C4-2B (cell line): Measurements from ENCODE around the gene CMTM8.

Experiments
- H3K27ac ChIP-seq: fragments of 450-650 bp; 2 replicates; pipeline ENCODE4 v1.5.1; 2017
- CTCF ChIP-seq: fragments of 450-650 bp; conservative IDR thresholded peaks from 2 replicates; pipeline ENCODE4 v1.5.1; 2017; ENCODE audit warnings: mild to moderate bottlenecking
- ZFX ChIP-seq: fragments of 450-650 bp; IDR thresholded peaks from 2 replicates; pipeline ENCODE4 v1.6.1; 2017

The CMTM8 gene

DNA sequence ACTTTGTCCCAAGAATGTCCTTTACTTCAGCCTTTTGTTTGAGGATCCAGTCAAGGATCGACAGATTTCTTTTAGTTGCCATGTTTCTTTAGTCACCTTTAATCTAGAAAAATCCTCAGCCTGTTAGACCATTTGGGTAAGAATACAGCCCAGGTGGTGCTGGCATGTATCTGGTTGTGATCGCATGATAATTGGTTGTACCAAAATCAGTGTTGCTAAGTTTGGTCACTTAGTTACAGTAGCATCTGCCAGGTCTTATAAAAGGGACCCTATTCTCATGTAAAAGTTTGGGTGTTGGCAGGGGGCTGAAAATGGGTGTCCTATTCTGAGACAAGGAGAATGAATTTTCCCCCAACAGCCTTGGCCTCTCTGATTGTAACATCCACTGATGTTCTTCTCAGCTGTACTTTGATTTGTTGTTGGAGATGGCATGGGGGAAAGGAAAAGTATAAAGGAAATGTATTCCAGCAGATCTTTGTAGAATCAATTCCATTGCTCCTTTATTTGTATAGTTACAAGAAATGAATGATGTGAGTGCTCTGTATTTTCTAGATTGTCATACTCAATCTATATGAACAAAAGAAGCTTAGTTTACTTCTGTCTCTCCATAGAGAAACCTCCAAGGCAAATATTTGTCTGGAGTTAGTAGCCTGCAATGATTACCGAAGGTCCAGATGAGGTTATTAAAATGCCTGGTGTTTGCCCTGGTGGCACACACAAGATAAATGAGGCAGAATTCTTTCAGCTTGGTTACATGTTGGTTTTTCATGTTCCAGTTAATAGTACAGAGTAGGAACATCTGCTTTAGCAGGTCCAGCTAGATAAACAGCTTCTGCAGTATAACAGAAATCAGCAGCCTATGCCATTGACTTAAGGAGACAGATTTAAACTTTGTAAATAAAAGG is 65.7 kb downstream of the CMTM8 start:
- H3K27ac ChIP-seq = no peak overlapping the region
- TF ChIP-seq ZFX (no peak), CTCF (no peak)

GRCh38 chr3:32305361-32305876 is 66.9 kb downstream of the CMTM8 start:
- TF ChIP-seq CTCF (no peak), ZFX (no peak)
- no peak overlapping the region for H3K27ac ChIP-seq

GRCh38 chr3:32306072-32306471 is 67.6 kb downstream of the CMTM8 start:
- no peak for TF ChIP-seq CTCF
- TF ChIP-seq ZFX = no peak
- no peak overlapping the region for H3K27ac ChIP-seq

GRCh38 chr3:32307591-32307990 is 69.1 kb downstream of the CMTM8 start:
- no peak overlapping the region for H3K27ac ChIP-seq
- no peak for TF ChIP-seq ZFX
- TF ChIP-seq CTCF = no peak

DNA sequence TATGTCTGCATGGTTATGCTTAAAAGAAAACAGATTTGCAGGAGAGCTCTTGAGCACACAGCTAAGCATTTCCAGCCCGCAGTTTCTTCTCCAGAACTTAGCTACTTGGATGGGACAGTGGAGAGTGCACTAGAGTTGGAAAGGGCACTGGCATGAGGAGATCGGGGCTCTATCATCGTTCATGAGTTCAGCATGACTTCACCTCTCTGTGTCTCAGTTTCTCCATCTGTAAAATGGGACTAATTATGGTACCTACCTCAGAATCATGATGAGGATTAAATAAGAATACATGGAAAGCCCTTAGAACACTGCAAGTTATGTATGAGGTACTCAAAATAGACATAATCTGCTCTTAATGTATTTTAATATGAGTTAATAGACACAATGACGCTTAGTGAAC is 69.9 kb downstream of the CMTM8 start:
- TF ChIP-seq ZFX (no peak), CTCF (no peak)

GRCh38 chr3:32309654-32310242 is 71.3 kb downstream of the CMTM8 start:
- no peak overlapping the region for H3K27ac ChIP-seq

More for the DNA sequence above, 69.9 kb downstream of the CMTM8 start:
- no peak overlapping the region for H3K27ac ChIP-seq

More at GRCh38 chr3:32309654-32310242, 71.3 kb downstream of the CMTM8 start:
- TF ChIP-seq ZFX (no peak), CTCF (no peak)
